ENCODE measurements around the gene LOX. TPM values are rescaled to one million over a fixed set of nuclear protein-coding genes. Genes with fewer than 3 reads are reported as not detected.

The LOX gene
- total RNA-seq, 4 donors from 2014 or later = 3.5 to 15.7 (median 6.2) TPM

- TF ChIP-seq CTCF (IDR thresholded peaks at IDR 0.05) (no peak), POLR2A (IDR thresholded peaks at IDR 0.05) (no peak)
- H3K9me3 ChIP-seq = no peaks in the 10 kb centered on the region
- peak overlapping the region in 2 of 4 donors; percentile 49 to 55 for H3K4me3 ChIP-seq
- H3K27me3 ChIP-seq = peaks cover 0 to 4% of the 10 kb centered on the region in 2 donors
- H3K4me1 ChIP-seq = peaks cover 0 to 14% (median 10%) of the 10 kb centered on the region in 4 donors
- peak overlapping the region in 1 of 4 donors; percentile 47 for H3K27ac ChIP-seq
- no peak for DNase-seq
- H3K36me3 ChIP-seq = no peaks in the 10 kb centered on the region
These were observed 2.0 kb downstream of the LOX start for GRCh38 chr5:122076050-122076461.

GRCh38 chr5:122073864-122074263 is 4.2 kb downstream of the LOX start:
- DNase-seq = no peak
- Histone ChIP-seq H3K9me3 (no peaks in the 10 kb centered on the region), H3K4me1 (peaks cover 0 to 14% (median 10%) of the 10 kb centered on the region in 4 donors), H3K36me3 (no peaks in the 10 kb centered on the region), H3K4me3 (no peak overlapping the region), H3K27ac (no peak overlapping the region), H3K27me3 (peaks cover 0 to 4% of the 10 kb centered on the region in 2 donors)
- TF ChIP-seq POLR2A (IDR thresholded peaks at IDR 0.05) = no peak
- TF ChIP-seq CTCF (IDR thresholded peaks at IDR 0.05) = no peak

GRCh38 chr5:122073018-122073417 is 5.0 kb downstream of the LOX start:
- no peak overlapping the region for H3K4me3 ChIP-seq
- no peaks in the 10 kb centered on the region for H3K36me3 ChIP-seq
- no peak overlapping the region for H3K27ac ChIP-seq
- peaks cover 0 to 12% (median 10%) of the 10 kb centered on the region in 4 donors for H3K4me1 ChIP-seq
- DNase-seq = no peak
- H3K9me3 ChIP-seq = no peaks in the 10 kb centered on the region
- no peak for TF ChIP-seq CTCF (IDR thresholded peaks at IDR 0.05)
- no peak for TF ChIP-seq POLR2A (IDR thresholded peaks at IDR 0.05)
- no peaks in the 10 kb centered on the region for H3K27me3 ChIP-seq

- Histone ChIP-seq H3K4me3 (no peak overlapping the region), H3K36me3 (no peaks in the 10 kb centered on the region), H3K9me3 (no peaks in the 10 kb centered on the region), H3K4me1 (no peaks in the 10 kb centered on the region), H3K27ac (no peak overlapping the region), H3K27me3 (no peaks in the 10 kb centered on the region)
- TF ChIP-seq POLR2A (IDR thresholded peaks at IDR 0.05) = no peak
- DNase-seq = no peak
These were observed 10.7 kb downstream of the LOX start for GRCh38 chr5:122067390-122067789.

GRCh38 chr5:122064992-122065391 is 13.1 kb downstream of the LOX start:
- Histone ChIP-seq H3K9me3 (no peaks in the 10 kb centered on the region), H3K27ac (no peak overlapping the region), H3K4me3 (no peak overlapping the region), H3K36me3 (no peaks in the 10 kb centered on the region), H3K4me1 (no peaks in the 10 kb centered on the region), H3K27me3 (no peaks in the 10 kb centered on the region)
- DNase-seq = no peak
- TF ChIP-seq POLR2A (IDR thresholded peaks at IDR 0.05) (no peak), CTCF (IDR thresholded peaks at IDR 0.05) (no peak)

- Histone ChIP-seq H3K27ac (no peak overlapping the region), H3K27me3 (no peaks in the 10 kb centered on the region), H3K4me3 (no peak overlapping the region), H3K36me3 (no peaks in the 10 kb centered on the region), H3K9me3 (no peaks in the 10 kb centered on the region), H3K4me1 (no peaks in the 10 kb centered on the region)
- no peak for DNase-seq
- TF ChIP-seq CTCF (IDR thresholded peaks at IDR 0.05) (no peak), POLR2A (IDR thresholded peaks at IDR 0.05) (no peak)
These were observed 14.2 kb downstream of the LOX start for GRCh38 chr5:122063836-122064235.
